ENCODE data around the gene ADGRF1. TPM values are rescaled to one million over a fixed set of nuclear protein-coding genes. Genes with fewer than 3 reads are reported as not detected.

The ADGRF1 gene
- polyA plus RNA-seq, 2 of the 4 experiments (the other 2 are of a cell fraction), result 0.01 TPM; not detected in 1

- no peak overlapping the region for H3K27ac ChIP-seq
- ChIA-PET CTCF (no interaction called here), POLR2A (no interaction called here)
- WGBS (ENCODE audit: missing lambda C conversion rate), result 33% methylated on average over 1 of the region's 1 CpG
- no peaks in the 10 kb centered on the region for H3K9me3 ChIP-seq
- DNase-seq (ENCODE audit: low read depth in 1 of 2, low spot score in 1 of 2) (no peak), FAIRE-seq (no peak), ATAC-seq (no peak)
- no peak overlapping the region for H3K4me2 ChIP-seq
- H3K4me3 ChIP-seq, result no peak overlapping the region
- no peak for TF ChIP-seq SMC3 (IDR thresholded peaks at IDR 0.05)
- TF ChIP-seq PHF8 (IDR thresholded peaks at IDR 0.05; ENCODE audit: borderline replicate concordance, low read depth), result no peak
- TF ChIP-seq CEBPB (IDR thresholded peaks at IDR 0.05), result no peak
- TF ChIP-seq ZC3H11A (IDR thresholded peaks at IDR 0.05), result no peak
- no peak for TF ChIP-seq GATA3 (IDR thresholded peaks at IDR 0.05; ENCODE audit: borderline replicate concordance)
- no peak for TF ChIP-seq HOXA7 (CRISPR knock-in tag; IDR thresholded peaks at IDR 0.05)
- no peak for TF ChIP-seq JUN (IDR thresholded peaks at IDR 0.05)
- no peak for TF ChIP-seq RARB (CRISPR knock-in tag; IDR thresholded peaks at IDR 0.05)
- no peak for TF ChIP-seq FOSB (CRISPR knock-in tag; IDR thresholded peaks at IDR 0.05)
- TF ChIP-seq POLR2AphosphoS2 (conservative IDR thresholded peaks at IDR 0.05; ENCODE audit: low read length), result no peak
- no peak for TF ChIP-seq RNF2 (IDR thresholded peaks at IDR 0.05; ENCODE audit: borderline replicate concordance, low read depth)
- TF ChIP-seq CBX2 (IDR thresholded peaks at IDR 0.05; ENCODE audit: borderline replicate concordance, low read depth), result no peak
- TF ChIP-seq E2F6 (IDR thresholded peaks at IDR 0.05; ENCODE audit: borderline replicate concordance, low read depth), result no peak
- no peak for TF ChIP-seq ZFP36 (IDR thresholded peaks at IDR 0.05; ENCODE audit: borderline replicate concordance, partially characterized antibody)
- no peak for TF ChIP-seq KDM5A (IDR thresholded peaks at IDR 0.05)
- TF ChIP-seq MYC (IDR thresholded peaks at IDR 0.05; ENCODE audit: borderline replicate concordance, low read length), result no peak
- no peaks in the 10 kb centered on the region for H3K4me1 ChIP-seq
Measured at GRCh38 chr6:47071681-47072080, 29.5 kb upstream of the ADGRF1 start.

- Histone ChIP-seq H3K27ac (no peak overlapping the region), H3K9me3 (no peaks in the 10 kb centered on the region), H3K4me3 (no peak overlapping the region), H3K4me1 (no peaks in the 10 kb centered on the region), H3K4me2 (no peak overlapping the region)
- WGBS (ENCODE audit: missing lambda C conversion rate), result 76% methylated on average over 3 of the region's 3 CpGs
- ATAC-seq (no peak), DNase-seq (ENCODE audit: low read depth in 1 of 2, low spot score in 1 of 2) (no peak), FAIRE-seq (no peak)
- TF ChIP-seq FOSB (CRISPR knock-in tag; IDR thresholded peaks at IDR 0.05), result no peak
- no peak for TF ChIP-seq NFE2L2 (conservative IDR thresholded peaks at IDR 0.05; ENCODE audit: low read length)
- no peak for TF ChIP-seq GATA3 (IDR thresholded peaks at IDR 0.05; ENCODE audit: borderline replicate concordance)
- no peak for TF ChIP-seq HEYL (CRISPR knock-in tag; IDR thresholded peaks at IDR 0.05)
- no peak for TF ChIP-seq HOXB5 (CRISPR knock-in tag; IDR thresholded peaks at IDR 0.05)
- no peak for TF ChIP-seq POLR2AphosphoS2 (conservative IDR thresholded peaks at IDR 0.05; ENCODE audit: low read length)
- TF ChIP-seq HES2 (IDR thresholded peaks at IDR 0.05), result no peak
- no peak for TF ChIP-seq PBX3 (IDR thresholded peaks at IDR 0.05)
- no peak for TF ChIP-seq CHD2 (IDR thresholded peaks at IDR 0.05; ENCODE audit: low read length, partially characterized antibody)
- no peak for TF ChIP-seq REST (IDR thresholded peaks at IDR 0.05)
- no peak for TF ChIP-seq EP300 (IDR thresholded peaks at IDR 0.05)
- POLR2A ChIA-PET, result no interaction called here
- CTCF ChIA-PET, result interaction anchor here (1.4 kb wide), 1 partner anchor 222 kb away, joined by 5 read pairs; no protein-coding TSS in a partner anchor
Measured at GRCh38 chr6:47070461-47070860, 28.3 kb upstream of the ADGRF1 start.

Measured in A549 (cell line).